AG10803 (cell line): ENCODE results near the gene PCAT6.
A peak's percentile ranks its signal among the peaks of the same experiment; 100 is the strongest.

ENCODE experiments used
- DNase-seq: peaks from one replicate; pipeline ENCODE4 v3.0.0; 2010; ENCODE audit warnings: low read depth
- H3K4me3 ChIP-seq: 2 replicates; pipeline ENCODE4 v1.5.1; 2011; ENCODE audit warnings: mild to moderate bottlenecking, low read length, control low read depth
- TF ChIP-seq, protein P1 (sequence below): conservative IDR thresholded peaks from 2 replicates; pipeline ENCODE4 v1.5.1; 2011; ENCODE audit warnings: mild to moderate bottlenecking, low read length, control low read depth, inconsistent platforms

PCAT6 gene

DNA sequence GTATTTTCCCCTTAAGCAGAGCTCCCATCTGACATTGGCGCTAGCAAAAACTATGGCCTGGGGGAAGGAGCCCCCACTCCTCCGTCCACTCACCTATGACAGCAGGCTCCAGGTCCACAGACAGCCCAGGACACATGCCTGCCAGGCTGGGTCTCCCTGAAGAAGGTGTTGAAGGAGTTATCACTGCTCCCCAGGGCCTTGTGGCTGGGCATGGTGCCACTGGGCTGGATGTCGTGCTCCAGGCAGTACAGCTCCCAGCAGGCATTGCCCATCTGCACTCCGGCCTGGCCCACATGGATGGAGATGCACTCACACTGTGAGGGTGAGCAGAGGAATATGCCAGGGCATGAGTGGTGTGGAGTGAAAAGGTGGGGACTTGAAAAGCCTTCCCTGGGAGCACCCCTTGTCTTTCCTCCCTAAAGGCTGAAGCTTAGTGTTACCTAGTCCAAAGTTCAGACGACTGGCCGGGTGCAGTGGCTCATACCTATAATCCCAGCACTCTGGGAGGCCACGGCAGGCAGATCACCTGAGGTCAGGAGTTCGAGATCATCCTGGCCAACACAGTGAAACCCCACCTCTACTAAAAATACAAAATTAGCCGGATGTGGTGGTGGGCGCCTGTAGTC lies 48.1 kb downstream of the PCAT6 start:
- H3K4me3 ChIP-seq = no peak overlapping the region
- peak; percentile 41 for DNase-seq
- TF ChIP-seq, protein P1, sequence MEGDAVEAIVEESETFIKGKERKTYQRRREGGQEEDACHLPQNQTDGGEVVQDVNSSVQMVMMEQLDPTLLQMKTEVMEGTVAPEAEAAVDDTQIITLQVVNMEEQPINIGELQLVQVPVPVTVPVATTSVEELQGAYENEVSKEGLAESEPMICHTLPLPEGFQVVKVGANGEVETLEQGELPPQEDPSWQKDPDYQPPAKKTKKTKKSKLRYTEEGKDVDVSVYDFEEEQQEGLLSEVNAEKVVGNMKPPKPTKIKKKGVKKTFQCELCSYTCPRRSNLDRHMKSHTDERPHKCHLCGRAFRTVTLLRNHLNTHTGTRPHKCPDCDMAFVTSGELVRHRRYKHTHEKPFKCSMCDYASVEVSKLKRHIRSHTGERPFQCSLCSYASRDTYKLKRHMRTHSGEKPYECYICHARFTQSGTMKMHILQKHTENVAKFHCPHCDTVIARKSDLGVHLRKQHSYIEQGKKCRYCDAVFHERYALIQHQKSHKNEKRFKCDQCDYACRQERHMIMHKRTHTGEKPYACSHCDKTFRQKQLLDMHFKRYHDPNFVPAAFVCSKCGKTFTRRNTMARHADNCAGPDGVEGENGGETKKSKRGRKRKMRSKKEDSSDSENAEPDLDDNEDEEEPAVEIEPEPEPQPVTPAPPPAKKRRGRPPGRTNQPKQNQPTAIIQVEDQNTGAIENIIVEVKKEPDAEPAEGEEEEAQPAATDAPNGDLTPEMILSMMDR = no peak

DNA sequence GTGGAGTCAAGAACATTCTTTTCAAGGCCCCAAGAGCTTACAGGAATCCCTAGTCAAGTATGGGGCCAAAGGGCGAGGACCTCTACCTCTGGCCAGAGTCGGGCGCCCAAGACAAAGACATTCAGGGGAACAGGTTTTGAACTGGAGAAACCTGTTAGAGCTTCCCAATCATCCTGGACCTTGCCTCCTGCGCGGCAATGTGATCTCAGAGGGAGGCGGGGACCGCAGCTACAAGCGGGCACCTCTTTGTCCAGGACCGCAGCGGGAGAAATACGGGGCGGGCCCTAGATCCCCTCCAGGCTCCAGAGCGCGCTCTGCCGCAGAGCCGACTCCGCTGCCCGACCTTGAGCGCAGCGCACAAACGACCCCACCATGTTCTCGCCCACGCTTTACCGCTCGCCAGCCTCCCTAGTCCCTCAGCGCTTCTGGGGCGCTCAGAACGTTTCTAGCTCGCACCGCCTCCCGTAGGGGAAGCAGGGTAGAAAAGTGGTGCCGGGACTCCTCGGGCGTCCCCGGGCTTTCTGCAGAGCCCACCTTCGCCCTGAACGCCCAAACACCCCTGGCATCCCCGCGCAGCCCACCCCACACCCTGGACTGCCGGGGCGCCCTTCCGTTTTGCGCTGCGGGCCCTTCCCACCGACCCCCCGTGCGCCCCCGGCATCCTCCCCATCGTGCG lies 50.1 kb downstream of the PCAT6 start:
- DNase-seq = no peak
- H3K4me3 ChIP-seq = peak overlapping the region; percentile 72
- TF ChIP-seq, protein P1 = no peak
